22Rv1 (cell line): ENCODE results near the gene LDB3.

Experiments
- H3K27ac ChIP-seq: fragments of 450-650 bp; 2 replicates; pipeline ENCODE4 v1.5.1; 2017
- ZFX ChIP-seq: fragments of 450-650 bp; IDR thresholded peaks from 2 replicates; pipeline ENCODE4 v1.6.1; 2017; ENCODE audit warnings: antibody characterized with exemption, borderline replicate concordance
- TF ChIP-seq, protein P1 (sequence below): fragments of 450-650 bp; IDR thresholded peaks from 2 replicates; pipeline ENCODE4 v1.5.1; 2017; ENCODE audit warnings: mild to moderate bottlenecking

The LDB3 gene

DNA sequence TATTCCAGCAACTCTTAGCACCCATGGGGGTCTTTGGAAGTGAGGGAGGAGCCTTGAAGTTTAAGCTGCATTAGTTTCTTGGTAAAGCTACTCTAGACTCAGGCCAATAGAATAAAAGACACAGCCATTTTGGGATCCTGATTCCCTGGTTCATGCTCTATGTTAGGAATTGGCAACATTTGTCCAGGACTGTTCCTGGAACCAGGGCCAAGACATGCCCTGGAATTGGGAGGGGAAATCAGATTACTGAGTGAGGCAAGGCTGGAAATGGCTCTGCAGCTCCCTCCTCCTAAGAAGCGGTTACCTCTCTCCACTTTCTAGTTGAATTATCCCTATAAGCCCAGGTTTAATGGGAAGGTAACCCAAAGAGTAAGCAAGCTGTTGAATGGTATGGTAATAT is 73.9 kb downstream of the LDB3 start:
- no peak overlapping the region for H3K27ac ChIP-seq
- no peak for TF ChIP-seq ZFX

DNA sequence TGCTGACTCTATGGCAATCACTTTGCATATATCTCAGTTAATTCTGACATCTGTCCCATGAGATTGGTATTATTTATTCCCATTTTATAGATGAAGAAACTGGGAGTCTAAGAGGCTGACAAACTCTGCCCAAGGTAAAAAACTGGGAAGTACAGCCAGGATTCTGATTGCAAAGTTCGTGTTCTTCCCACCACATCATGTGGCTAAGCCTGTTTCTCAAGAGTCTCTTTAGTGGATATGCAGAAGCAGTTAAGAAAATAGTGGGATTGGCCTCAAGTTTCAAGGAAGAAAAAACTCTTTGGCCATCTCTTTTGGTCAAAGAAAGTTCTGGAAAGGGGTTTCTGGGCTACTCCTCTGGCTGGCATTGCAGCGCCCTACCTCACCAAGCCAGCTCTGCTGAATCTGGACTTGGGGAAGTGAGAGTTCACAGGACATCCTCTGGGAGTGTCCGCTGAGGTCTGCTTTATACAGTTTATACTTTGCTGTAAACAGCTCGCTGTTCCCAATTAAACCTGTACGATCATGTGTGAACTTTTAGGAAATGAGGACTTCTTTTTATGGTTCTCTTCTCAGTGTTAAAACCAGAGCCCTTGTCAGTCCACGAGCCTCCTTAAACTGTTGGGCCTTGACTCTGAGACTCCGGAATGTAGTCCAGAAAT is 75.9 kb downstream of the LDB3 start:
- H3K27ac ChIP-seq: no peak overlapping the region
- TF ChIP-seq ZFX: no peak
- TF ChIP-seq, protein P1, sequence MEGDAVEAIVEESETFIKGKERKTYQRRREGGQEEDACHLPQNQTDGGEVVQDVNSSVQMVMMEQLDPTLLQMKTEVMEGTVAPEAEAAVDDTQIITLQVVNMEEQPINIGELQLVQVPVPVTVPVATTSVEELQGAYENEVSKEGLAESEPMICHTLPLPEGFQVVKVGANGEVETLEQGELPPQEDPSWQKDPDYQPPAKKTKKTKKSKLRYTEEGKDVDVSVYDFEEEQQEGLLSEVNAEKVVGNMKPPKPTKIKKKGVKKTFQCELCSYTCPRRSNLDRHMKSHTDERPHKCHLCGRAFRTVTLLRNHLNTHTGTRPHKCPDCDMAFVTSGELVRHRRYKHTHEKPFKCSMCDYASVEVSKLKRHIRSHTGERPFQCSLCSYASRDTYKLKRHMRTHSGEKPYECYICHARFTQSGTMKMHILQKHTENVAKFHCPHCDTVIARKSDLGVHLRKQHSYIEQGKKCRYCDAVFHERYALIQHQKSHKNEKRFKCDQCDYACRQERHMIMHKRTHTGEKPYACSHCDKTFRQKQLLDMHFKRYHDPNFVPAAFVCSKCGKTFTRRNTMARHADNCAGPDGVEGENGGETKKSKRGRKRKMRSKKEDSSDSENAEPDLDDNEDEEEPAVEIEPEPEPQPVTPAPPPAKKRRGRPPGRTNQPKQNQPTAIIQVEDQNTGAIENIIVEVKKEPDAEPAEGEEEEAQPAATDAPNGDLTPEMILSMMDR: no peak

DNA sequence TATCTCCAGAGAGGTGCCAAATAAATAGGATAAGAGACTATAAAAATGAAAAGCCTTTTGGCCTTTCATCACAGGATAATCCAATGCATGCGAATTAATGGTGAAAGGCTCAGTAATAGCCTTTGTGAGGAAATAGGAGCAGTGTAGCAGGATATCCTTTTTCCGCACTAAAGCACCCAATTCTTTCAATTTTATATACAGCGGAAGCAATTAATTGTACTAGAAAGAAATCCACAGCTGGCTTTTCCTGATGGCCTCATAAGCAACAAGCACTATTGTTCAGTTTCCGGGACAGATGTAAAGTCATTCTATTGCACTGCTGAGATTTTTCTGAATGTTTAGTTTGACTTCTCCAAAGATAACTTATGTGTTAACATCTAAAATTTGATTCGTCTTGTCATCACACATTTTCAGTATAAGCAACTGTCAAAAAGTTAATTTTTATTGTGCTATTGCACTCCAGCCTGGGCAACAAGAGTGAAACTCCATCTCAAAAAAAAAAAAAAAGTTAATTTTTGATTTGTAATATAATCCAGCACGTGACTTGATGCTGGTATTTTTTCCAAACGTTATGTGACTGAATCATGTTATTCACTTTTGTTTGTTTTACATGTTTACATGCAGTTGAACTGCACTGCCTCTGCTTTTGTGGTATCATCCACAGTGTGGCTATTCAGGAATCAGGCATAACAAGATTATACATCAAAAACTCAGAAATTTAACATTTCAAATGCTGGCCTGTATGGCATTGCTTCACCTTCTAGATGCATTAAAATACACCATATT is 79.7 kb downstream of the LDB3 start:
- no peak overlapping the region for H3K27ac ChIP-seq
- TF ChIP-seq, protein P1: no peak
- TF ChIP-seq ZFX: no peak

DNA sequence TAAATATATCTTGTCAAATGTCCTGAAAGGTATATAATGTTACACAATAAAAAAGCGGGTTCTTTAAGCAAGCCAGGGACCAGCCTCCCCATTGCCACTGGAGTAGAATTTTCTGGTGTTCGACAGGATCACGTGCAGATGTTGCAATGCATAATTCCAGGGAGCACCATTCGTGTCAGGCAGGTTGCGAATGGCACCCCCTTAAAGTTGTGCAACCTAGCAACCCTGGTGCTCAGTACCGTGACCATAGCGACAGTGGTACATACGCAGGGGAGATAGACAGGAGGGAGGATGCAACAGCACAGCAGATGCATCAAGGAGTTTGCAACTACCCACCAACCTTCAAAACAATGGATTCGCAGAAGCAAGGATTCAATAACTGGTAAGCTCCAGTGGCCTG is 81.5 kb downstream of the LDB3 start:
- H3K27ac ChIP-seq: no peak overlapping the region

DNA sequence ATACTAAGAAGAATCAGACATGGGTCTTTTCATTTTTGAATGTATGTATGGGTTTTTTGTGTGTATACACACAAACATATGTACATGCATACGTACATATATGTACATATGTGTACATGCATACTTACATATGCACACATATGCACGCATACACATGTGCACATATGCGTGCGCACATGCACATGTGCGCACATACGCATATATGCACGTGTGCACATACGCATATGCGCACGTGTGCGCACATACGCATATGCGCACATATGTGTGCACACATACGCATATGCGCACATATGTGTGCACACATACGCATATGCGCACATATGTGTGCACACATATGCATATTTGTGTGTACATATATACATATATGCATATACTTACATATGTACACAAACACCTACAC is 83.2 kb downstream of the LDB3 start:
- no peak overlapping the region for H3K27ac ChIP-seq
- no peak for TF ChIP-seq ZFX
- TF ChIP-seq, protein P1: no peak

More for the DNA sequence above, 81.5 kb downstream of the LDB3 start:
- TF ChIP-seq, protein P1: no peak
- TF ChIP-seq ZFX: no peak

DNA sequence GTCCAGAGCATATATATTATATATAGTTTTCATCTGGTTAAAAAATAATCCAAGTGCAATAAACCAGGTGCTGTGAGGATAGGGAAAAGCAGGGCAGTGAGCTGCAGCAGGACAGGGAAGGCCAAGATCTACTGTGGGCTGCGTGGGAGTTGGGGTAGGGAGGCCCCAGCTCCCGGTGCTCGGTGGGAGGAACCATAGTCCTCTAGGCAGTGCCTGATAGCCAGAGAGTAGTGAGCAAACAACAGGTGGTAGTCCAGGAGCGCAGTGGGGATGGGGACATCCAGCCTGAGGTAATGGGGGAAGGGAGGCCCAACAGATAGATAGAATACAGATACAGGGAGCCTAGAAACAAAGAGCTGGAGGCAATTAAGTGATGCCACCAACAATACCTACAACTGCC is 84.0 kb downstream of the LDB3 start:
- H3K27ac ChIP-seq: no peak overlapping the region
- no peak for TF ChIP-seq ZFX
- TF ChIP-seq, protein P1: no peak

DNA sequence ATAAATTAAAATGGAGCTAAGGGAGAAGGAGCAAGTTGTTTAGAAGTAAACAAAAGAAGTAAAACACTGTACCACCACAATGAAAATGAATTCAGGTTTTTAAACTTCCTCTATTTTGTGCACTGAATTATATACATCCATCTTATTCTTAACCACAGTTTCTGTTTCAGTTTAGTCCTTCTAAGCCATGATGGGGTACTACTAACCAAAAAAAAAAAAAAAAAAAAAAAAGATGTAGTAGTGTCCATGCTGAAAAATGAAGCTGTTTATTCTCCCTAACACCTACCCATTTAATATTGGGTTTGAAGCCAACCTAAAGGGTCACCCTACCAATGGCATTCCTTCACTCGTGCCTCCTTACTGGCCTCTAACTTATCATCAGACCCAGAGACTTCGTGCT is 84.7 kb downstream of the LDB3 start:
- TF ChIP-seq, protein P1: no peak
- TF ChIP-seq ZFX: no peak

More for the DNA sequence above, 84.7 kb downstream of the LDB3 start:
- H3K27ac ChIP-seq: no peak overlapping the region
